HG02870 (cell line): Measurements from ENCODE around the gene ADPGK.
"Not testable (repeated sequence)": the region's sequence is repeated elsewhere in the genome, so short reads cannot be mapped to it uniquely, and the experiment has no call there.

Experiments
- ATAC-seq: cut with Tn5 transposase; IDR thresholded peaks from one replicate; pipeline ENCODE4 v1.9.1; 2021; ENCODE audit warnings: mild to moderate bottlenecking, moderate library complexity; ENCODE audit not compliant: unreplicated experiment

Gene ADPGK

GRCh38 chr15:72783640-72784455 is at the start of gene ADPGK:
TSS of gene ADPGK (minus strand) at chr15:72783758. CDS start at chr15:72783691, 67 bp downstream.
- ATAC-seq: peak; percentile 54

DNA sequence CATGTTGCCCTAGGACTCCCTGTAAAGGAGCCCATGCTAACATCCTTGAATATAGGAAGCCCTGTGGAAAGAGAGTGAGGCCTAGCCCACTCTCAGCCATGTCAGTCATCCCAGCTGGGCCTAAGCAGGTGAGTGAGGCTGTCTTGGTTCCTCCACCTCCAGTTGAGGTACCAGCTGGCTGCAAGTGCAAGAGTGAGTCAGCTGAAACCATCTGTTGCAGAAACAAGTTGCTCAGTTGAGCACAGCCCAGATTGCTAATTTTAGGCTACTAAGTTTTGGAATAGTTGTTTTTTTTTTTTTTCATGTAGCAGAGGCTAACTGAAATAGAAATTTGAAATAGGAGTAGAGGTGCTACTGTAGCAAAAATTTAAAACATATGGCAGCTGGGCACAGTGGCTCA is 43.7 kb upstream of the ADPGK start:
- no peak for ATAC-seq

DNA sequence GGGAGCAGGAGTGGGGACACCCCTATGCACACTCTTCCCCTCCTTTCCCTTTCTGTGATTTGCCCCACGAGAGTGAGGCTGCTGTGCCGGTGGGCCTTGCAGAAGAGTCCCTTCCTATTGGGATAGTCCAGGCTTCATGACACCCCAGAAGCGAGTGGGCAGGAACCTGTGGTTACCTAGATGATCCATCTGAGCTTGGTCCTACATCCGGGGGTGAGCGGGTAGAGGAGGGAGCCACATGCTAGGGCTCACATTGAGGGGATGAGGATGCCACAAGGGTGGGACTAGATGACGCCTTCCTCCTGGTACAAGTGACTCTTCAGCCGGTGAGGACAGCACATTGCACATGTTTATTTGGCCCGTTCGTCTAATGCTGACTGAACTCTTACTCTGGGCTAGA is 43.1 kb upstream of the ADPGK start:
- ATAC-seq: no peak

- no peak for ATAC-seq
Measured at GRCh38 chr15:72825829-72826228, 42.3 kb upstream of the ADPGK start.

GRCh38 chr15:72824781-72825180 is 41.2 kb upstream of the ADPGK start:
- ATAC-seq: no peak

DNA sequence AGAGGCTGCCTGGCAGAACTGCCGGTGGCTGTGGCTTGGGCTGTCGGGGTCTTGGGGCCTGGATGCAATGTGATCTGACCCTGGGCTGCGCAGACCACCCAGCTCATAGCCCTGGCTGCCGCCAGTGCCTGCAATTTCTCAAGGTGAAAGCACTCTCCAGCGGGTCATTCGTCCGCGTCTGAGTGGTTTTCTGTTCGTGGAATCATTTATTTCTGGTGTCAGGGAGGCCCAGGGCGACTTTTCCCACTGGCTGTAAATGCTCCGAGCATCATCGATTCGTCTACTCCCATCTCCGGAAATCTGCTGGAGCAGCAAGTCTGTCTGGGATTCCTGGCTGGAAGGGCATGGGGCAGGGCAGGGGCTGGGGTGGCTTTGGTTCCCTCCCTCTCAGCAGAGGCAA is 40.6 kb upstream of the ADPGK start:
- ATAC-seq: no peak

GRCh38 chr15:72820278-72820677 is 36.7 kb upstream of the ADPGK start:
- ATAC-seq: no peak

GRCh38 chr15:72818632-72819031 is 35.1 kb upstream of the ADPGK start:
- ATAC-seq: no peak

GRCh38 chr15:72813345-72814004 is 29.9 kb upstream of the ADPGK start:
- ATAC-seq: no peak

DNA sequence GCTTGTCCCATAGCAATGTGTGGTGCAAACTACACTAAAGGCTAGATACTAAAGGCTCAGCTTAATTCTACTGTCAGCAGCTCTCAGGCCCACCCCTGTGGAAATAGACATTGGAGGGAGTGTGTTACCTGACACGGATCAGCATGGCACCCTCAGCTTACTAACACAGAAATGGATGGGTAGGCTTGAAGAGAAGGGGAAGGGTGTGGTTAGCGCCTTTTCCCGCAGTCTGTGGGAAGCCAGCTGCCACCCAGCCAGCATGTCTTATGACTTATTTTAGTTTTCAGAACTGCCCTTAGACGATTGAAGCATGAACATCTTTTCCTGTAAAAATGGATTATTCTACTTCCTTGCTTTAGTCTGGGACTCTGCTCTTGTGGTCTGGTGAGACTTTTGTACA is 25.8 kb upstream of the ADPGK start:
- no peak for ATAC-seq

- not testable (repeated sequence) for ATAC-seq
Measured at GRCh38 chr15:72807346-72807745, 23.8 kb upstream of the ADPGK start.

DNA sequence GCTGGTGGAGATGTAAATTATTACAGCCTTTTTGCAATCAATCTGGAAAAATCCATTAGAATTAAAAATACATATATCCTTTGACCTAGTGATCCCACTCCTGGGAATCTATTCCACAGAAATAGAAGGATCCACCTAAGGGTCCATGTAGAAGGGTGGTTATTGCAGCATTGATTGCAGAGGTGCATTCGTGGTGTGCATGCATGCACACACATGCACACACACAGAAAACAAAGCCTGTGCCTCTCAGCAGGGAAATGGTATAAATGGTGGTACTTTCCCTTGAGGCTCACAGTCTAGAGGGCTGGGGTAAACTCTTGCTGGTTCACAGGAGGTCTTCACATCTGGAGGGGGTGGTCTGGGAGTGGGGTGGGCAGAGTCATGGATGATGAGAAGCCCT is 19.4 kb upstream of the ADPGK start:
- ATAC-seq: no peak

DNA sequence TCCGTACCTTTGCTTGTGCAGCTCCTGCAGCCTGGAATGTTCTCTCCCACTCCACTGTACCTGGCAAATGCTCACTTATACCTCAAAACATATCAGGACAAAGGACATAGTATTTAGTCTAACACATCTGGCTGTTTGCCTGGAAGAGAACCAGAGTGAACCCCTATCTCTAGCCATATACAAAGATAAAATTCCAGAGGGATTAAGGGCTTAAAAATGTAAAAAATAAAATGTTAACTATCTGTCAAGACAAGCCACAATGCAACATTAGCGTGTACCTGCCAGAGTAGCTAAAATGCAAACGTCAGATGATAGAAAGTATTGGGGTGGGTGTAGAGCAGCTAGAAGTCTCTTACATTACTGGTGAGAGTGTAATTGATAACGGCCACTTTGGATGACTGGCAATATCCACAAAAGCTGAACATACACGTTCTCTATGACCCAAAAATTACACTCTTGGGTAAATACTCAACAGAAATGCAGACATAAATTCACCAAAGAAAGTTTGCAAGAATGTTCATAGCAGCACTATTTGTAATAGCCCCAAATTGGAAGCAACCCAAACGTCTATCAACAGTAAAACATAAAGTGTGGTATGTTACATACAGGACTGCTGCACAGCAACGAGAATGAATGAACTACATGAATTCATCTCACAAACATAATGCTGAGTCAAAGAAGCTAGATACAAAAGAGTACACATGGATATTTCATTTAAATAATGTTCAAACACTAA is 18.2 kb upstream of the ADPGK start:
- no peak for ATAC-seq

DNA sequence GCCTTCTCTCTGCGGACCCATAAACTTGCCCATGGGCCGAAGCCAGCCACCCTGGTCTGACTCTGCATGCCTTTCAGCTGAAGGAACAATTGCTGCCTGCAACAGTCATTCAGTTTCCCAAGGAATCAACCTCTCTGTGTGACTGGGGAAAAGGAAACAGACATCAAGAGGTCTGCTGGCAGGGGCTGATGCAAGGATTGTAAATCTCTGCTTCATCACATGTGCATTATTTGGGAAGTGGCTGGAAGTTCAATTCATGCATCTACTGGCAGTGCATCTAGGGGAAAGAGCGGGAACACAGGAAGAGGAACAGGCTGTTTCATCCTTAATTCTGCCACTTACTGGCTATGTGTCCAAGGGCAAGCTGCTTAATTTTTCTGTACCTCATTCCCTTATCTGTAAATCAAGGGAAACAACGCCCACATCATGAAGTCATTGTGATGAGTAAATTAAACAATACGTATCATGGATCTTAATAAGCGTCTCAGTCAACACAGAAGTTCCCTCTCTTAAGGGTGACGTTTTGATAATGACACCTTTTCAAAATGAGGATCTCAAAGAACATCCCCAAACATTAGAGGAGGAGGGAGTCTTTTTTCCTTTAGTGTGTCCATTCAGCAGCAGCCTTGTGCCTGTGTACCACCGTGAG is 17.4 kb upstream of the ADPGK start:
- no peak for ATAC-seq

DNA sequence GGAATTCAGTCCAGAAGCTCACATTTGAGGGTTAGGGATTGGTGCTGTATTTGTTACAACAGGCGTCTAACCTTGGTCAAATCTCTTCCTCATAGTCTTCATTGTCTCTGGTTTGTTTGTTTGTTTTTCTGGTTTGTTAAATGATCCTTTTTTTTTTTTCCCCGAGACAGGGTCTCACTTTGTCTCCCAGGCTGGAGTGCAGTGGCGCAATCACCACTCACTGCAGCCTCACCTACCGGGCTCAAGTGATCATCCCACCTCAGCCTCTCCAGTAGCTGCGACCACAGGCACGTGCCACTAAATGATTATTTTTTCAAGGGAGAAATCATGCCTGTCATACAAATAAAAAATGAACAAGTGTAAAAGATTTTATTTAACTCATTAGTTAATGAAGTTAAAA is 14.3 kb upstream of the ADPGK start:
- ATAC-seq: no peak

- ATAC-seq: no peak
Measured at GRCh38 chr15:72797338-72797689, 13.8 kb upstream of the ADPGK start.

GRCh38 chr15:72796515-72797337 is 13.2 kb upstream of the ADPGK start:
- no peak for ATAC-seq

DNA sequence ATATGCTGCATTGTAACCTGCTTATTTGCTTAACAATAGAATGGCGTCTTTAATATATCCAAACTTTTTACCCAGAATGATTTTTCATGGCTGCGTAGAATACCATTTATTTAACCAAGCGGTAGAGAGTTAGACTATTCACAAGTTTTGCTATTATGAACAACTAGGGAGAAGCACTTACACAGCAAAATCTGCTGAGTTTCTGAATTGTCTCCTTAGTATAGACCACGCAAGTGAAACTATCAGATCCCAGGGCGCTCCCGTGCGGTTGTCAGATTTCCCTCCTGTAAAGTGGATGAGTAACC is 12.6 kb upstream of the ADPGK start:
- ATAC-seq: no peak

- no peak for ATAC-seq
Measured at GRCh38 chr15:72793766-72794660, 10.5 kb upstream of the ADPGK start.

DNA sequence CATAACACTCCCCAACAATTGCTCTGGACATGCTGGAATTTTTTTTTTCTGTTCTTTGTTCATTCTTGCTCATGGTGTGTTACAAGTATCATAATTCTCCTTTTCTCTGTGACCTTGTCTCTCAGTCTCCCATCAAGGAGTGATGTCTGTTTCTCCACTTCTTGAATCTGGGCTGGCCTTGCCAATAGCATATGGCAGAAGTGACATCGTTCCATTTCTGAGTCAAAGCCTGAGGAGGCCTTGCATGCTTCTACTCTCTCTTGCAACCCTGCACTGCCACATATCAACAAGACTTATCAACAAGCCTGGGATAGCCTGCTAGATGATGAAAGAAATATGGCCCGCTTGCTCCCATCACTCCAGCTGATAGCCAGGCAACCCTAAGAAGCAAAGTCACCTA is 8.9 kb upstream of the ADPGK start:
- ATAC-seq: no peak
